Endometrial microvascular endothelial cells (primary cell): ENCODE data around the gene IL15. TPM values are rescaled to one million over a fixed set of nuclear protein-coding genes. Genes with fewer than 3 reads are reported as not detected.

Source experiments
- in situ Hi-C: cut with HindIII; loops from 2 replicates; pipeline ENCODE4 v1.10.0; 2017; ENCODE audit warnings: low sequenced_read_pairs, low pct_unique_long_range_greater_than_20kb; ENCODE audit errors: inconsistent ontology term
- total RNA-seq: library from RNA; depleted of rRNA; stranded (reverse); fragments of >200 nt; gene quantifications from one replicate; pipeline ENCODE4 v1.2.3, GENCODE V29; 2015; ENCODE audit errors: inconsistent ontology term

Gene IL15
- total RNA-seq, 1 donor from 2014 or later, result 5.6 TPM

DNA sequence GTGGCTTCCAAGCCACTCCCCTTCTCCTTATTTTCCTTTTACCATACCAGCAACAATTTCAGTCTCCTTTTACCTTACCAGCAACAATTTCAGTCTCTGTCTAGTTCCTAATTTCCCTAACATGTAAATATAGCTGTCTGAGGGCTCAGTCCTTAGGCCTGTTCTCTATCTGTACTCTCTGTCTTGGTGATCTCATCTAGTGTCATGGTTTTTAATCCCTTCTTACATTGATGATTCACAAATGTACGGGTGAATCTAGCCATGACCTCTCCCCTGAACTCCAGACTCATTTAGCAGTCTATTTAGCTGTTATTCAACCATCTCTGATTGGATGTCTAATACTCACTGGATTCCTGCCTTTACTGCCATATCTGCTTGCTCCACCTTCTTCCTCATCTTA is 7.2 kb downstream of the IL15 start:
- in situ Hi-C loops, result no loop called here

DNA sequence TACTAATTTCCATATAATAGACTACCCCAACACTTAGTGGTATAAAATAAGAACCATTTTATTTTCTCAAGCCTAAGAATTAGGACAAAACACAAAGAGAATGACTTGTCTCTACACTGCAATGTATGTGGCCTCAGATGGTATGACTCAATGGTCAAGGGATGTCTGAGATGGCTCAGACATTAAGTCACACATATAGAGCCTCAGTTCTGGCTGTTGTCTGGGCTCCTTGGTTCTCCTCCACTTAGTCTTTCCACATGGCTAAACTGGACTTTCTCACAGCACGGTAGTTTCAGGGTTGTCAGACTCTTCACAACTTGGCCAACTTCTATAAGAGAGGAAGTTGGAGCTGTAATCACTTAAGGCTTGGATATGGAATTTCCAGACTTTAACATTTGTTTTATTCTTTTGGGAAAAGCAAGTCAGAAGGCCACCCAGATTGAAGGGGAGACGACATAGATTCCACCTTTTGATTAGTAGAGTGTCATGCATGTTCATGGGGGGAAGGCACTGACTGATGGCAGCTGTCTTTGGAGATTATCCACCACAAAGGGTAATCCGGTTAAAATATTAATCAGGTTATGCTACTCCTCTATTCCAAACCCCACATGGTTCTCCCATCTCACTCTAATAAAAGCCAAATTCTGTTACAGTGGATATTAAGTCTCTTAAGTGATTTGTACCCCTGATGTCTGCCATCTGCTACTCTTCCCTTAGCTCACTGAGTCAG is 9.4 kb downstream of the IL15 start:
- in situ Hi-C loops, result no loop called here

- in situ Hi-C loops, result no loop called here
These were observed 10.6 kb downstream of the IL15 start for GRCh38 chr4:141646969-141647368.

DNA sequence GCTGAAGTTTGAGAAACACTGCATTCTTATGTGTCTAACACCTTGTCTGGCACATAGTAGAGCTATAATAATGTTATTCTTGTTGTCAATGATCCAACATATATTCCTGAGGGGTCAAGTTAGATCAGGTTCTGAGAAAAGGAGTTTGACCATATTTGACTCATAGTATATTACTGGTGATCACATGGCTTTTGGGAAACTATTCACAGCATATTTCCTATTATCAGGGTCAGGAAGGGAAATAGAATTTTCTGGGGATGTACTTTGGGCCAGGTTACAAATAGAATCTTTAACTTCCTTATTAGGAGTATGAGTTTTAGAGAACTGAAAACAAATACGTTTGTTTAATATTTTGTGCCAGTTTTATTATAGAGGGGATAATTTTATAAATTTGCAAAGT is 11.6 kb downstream of the IL15 start:
- in situ Hi-C loops, result no loop called here

GRCh38 chr4:141652161-141652778 is 15.9 kb downstream of the IL15 start:
- in situ Hi-C loops, result no loop called here

DNA sequence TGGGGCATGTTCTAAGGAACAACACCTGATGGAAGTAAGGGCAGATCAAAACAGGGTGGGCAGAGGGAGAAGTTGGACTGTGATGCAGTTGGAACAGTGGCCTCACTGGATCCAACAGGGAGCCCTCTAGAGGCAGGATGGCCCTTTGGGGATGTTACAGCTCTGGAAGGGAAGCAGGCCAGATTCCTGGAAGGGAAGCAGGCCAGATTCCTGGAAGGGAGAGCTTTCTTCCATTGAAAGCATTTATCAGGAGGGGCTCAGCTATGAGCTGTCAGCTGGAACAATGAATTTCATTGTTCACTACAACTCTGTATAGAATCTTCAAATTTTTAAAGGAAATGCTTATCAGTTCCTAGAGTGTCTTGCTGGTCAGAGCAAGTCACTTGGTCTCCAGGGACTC is 17.7 kb downstream of the IL15 start:
- in situ Hi-C loops, result no loop called here

GRCh38 chr4:141656031-141656430 is 19.6 kb downstream of the IL15 start:
- in situ Hi-C loops, result no loop called here

GRCh38 chr4:141657550-141658250 is 21.3 kb downstream of the IL15 start:
- in situ Hi-C loops, result no loop called here

DNA sequence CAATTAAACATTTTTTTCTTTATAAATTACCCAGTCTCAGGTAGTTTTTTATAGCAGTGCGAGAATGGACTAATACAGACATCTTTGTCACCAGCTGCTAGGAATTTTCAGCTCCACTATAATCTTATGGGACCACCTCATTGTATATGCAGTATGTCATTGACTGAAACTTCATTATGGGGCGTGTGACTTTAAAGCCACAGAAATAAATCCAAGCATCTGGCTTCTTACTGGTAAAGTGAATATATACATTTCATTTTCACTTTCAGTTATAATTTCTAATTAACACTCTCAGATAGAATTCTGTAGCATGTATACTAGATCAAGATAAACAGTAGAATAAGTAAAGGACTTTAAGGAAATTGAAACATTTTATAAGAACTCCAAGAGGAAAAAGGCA is 21.9 kb downstream of the IL15 start:
- in situ Hi-C loops, result no loop called here

DNA sequence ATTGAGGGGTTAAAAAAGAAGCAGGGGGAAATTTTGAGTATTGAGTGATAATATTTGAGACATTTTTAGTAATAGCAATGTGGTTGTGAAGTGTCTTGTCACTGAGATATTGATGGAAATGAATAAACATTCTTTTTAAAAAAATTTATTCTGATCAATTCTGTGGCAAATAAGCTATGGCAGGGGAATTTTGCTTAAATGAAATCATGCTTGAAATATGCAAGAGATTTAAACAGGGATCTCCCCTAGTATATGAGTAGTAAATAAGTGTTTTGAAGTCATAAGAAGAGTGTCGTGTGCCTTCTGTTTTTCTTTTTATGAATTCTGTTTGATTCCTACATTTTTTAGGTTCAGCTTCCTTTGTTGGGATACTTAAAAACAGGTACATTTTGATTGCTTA is 23.2 kb downstream of the IL15 start:
- in situ Hi-C loops, result no loop called here

- in situ Hi-C loops, result no loop called here
These were observed 24.5 kb downstream of the IL15 start for GRCh38 chr4:141660880-141661279.

- in situ Hi-C loops, result no loop called here
These were observed 32.0 kb downstream of the IL15 start for GRCh38 chr4:141668200-141668910.

- in situ Hi-C loops, result no loop called here
These were observed 33.1 kb downstream of the IL15 start for GRCh38 chr4:141669501-141669900.

DNA sequence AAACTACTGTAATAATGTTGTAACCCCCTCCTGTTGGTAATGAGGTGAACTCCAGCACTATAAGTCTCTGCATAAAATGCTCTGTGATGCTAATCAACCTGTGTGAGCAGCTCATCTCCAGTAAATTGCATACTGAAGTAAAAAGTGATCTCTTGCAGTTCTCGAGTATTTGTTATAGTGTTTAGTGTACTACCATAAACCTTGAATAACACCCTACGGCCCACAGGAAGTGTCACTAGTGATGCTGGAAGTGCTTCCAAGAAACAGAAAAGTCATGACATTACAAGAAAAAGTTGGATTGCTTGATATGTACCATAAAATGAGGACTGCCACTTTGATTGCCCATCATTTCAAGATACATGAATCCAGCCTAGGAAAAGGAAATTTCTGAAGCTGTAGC is 39.0 kb downstream of the IL15 start:
- in situ Hi-C loops, result no loop called here

DNA sequence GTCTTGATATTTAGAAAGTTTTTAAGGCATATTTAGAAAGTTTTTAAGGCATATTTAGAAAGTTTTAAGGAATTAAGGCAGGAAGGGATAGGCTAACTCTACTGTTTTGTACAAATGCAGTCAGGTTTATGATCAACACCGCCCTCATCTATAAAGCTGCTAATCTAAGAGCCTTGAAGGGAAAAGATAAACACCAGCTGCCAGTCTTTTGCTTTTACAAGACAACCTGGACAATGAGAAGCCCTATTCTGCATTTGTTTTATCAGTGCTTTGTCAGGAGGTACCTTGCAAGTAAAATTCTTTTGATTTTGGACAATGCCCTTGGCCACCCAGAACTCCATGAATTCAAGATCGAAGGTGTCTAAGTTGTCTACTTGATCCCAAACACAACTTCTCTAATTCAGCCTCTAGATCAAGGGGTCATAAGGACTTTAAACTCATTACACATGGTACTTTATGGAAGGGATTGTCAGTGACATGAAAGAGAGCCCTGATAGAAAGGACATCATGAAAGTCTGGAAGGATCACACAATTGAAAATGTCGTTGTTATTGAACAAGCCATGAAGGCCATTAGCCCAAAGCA is 39.8 kb downstream of the IL15 start:
- in situ Hi-C loops, result no loop called here

DNA sequence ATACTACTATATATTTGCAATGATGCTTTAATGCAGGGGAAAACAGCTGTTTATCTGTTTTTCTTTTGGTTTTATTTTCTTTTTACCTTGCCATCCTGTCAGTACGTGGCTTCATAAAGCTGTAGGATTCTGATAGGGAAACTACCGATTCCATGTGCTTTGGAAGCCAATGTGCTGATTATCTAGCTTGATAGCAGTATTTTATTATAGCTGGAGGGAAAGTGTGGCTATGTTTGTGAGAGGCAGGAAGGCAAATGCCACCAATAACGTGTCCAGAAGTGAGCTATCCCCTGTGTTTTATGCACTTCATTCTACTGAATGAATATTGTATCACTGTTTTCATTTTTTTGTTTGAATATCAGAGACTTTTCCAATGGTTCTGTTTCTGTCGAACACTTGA is 43.7 kb downstream of the IL15 start:
- in situ Hi-C loops, result no loop called here

DNA sequence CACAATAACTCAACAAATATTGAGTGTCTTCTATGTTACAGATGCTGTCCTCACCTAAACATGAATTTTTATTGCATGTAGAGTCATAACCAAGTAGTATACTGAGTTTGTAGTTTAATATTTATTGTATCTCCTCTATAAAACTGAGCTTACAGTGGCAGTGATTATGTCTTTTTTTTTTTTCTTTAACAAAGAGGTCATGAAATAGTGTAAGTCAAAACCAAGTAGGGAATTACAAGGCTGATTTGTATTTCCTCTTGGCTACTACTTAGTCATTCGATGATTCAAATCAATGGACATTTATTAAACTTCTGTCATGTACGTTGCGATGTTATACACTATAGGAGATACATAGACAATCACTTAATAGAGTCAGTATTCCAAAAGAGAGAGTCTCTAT is 48.4 kb downstream of the IL15 start:
- in situ Hi-C loops, result no loop called here

- in situ Hi-C loops, result no loop called here
These were observed 49.9 kb downstream of the IL15 start for GRCh38 chr4:141686146-141686775.

- in situ Hi-C loops, result no loop called here
These were observed 50.5 kb downstream of the IL15 start for GRCh38 chr4:141686879-141687278.
